HEK293 (cell line): ENCODE data around the gene ADGRD1.

Experiments
- CTCF ChIA-PET: fragments of 350-600 bp; formaldehyde crosslinking; extraction: SDS; loops from one replicate; lab custom pipeline; 2021; ENCODE audit warnings: antibody characterized with exemption; lab: Yijun Ruan, JAX
- POLR2A ChIA-PET: fragments of 300-600 bp; formaldehyde crosslinking; extraction: SDS; loops from one replicate; lab custom pipeline; 2020; ENCODE audit warnings: antibody characterized with exemption, inconsistent platforms; lab: Yijun Ruan, JAX
- H3K27ac ChIP-seq: fragments of 200-500 bp; sonication (Bioruptor generic); 2 replicates; pipeline ENCODE4 v1.5.1; 2014; ENCODE audit warnings: low read depth, low read length, control low read depth, inconsistent platforms; ENCODE audit errors: extremely low read depth
- H3K36me3 ChIP-seq, 2 experiments: fragments of 200-500 bp in 1 of 2; sonication (Bioruptor generic) in 1 of 2; 1 replicate in 1 of 2; 2 replicates in 1 of 2; pipeline ENCODE4 v1.5.1; 2014 to 2017; ENCODE audit warnings: inconsistent platforms in 2 of 2, low read length in 2 of 2; ENCODE audit not compliant: control insufficient read depth in 2 of 2, insufficient read depth in 1 of 2
- H3K4me1 ChIP-seq: fragments of 200-500 bp; sonication (Bioruptor generic); 2 replicates; pipeline ENCODE4 v1.5.1; 2014; ENCODE audit warnings: mild to moderate bottlenecking, low read length, inconsistent platforms; ENCODE audit not compliant: control insufficient read depth, insufficient read depth
- H3K4me3 ChIP-seq: 2 replicates; pipeline ENCODE4 v1.5.1; 2011; ENCODE audit warnings: low read depth, mild to moderate bottlenecking, control low read depth, low read length, moderate library complexity
- H3K9me3 ChIP-seq: fragments of 200-500 bp; sonication (Bioruptor generic); 2 replicates; pipeline ENCODE4 v1.5.1; 2014; ENCODE audit warnings: low read depth, low read length, inconsistent platforms; ENCODE audit not compliant: control insufficient read depth, insufficient read depth
- AEBP2 ChIP-seq: fragments of 450-650 bp; formaldehyde crosslinking; IDR thresholded peaks from 2 replicates; pipeline ENCODE4 v1.5.1; 2016; ENCODE audit warnings: missing biosample characterization, missing genetic modification characterization, borderline replicate concordance
- BCL6B ChIP-seq: fragments of 450-650 bp; formaldehyde crosslinking; IDR thresholded peaks from 2 replicates; pipeline ENCODE4 v1.5.1; 2017; ENCODE audit warnings: missing biosample characterization, missing genetic modification characterization
- PRDM2 ChIP-seq: fragments of 450-650 bp; formaldehyde crosslinking; IDR thresholded peaks from 2 replicates; pipeline ENCODE4 v1.5.1; 2016; ENCODE audit warnings: missing biosample characterization, missing genetic modification characterization, borderline replicate concordance
- ZBTB20 ChIP-seq: fragments of 450-650 bp; formaldehyde crosslinking; IDR thresholded peaks from 2 replicates; pipeline ENCODE4 v1.5.1; 2016; ENCODE audit warnings: missing biosample characterization, missing genetic modification characterization
- ZBTB48 ChIP-seq: fragments of 450-650 bp; formaldehyde crosslinking; IDR thresholded peaks from 2 replicates; pipeline ENCODE4 v1.5.1; 2016; ENCODE audit warnings: missing biosample characterization, missing genetic modification characterization
- ZNF274 ChIP-seq, 2 experiments: fragments of 200-500 bp in 1 of 2; fragments of 450-650 bp in 1 of 2; sonication (Bioruptor generic) in 1 of 2; formaldehyde crosslinking in 1 of 2; IDR thresholded peaks; 2 replicates each; pipeline versions ENCODE4 v1.5.1 to v1.6.1; 2014 to 2016; ENCODE audit warnings: borderline replicate concordance in 1 of 2, inconsistent platforms in 1 of 2, low read length in 1 of 2, missing biosample characterization in 1 of 2, missing genetic modification characterization in 1 of 2
- ZNF398 ChIP-seq: fragments of 450-650 bp; formaldehyde crosslinking; IDR thresholded peaks from 2 replicates; pipeline ENCODE4 v1.5.1; 2017; ENCODE audit warnings: missing biosample characterization, missing genetic modification characterization
- ZNF488 ChIP-seq: fragments of 450-650 bp; formaldehyde crosslinking; IDR thresholded peaks from 2 replicates; pipeline ENCODE4 v1.5.1; 2016; ENCODE audit warnings: missing biosample characterization, missing genetic modification characterization
- ZNF555 ChIP-seq: fragments of 450-650 bp; formaldehyde crosslinking; conservative IDR thresholded peaks from 2 replicates; pipeline ENCODE4 v1.5.1; 2017; ENCODE audit warnings: missing biosample characterization, mild to moderate bottlenecking, missing genetic modification characterization, inconsistent platforms
- ZNF580 ChIP-seq: fragments of 450-650 bp; formaldehyde crosslinking; IDR thresholded peaks from 2 replicates; pipeline ENCODE4 v1.5.1; 2016; ENCODE audit warnings: missing biosample characterization, missing genetic modification characterization
- ZNF596 ChIP-seq: fragments of 450-650 bp; IDR thresholded peaks from 2 replicates; pipeline ENCODE4 v1.5.0; 2018; ENCODE audit warnings: missing biosample characterization, mild to moderate bottlenecking, missing genetic modification characterization, moderate library complexity
- ZNF747 ChIP-seq: fragments of 450-650 bp; formaldehyde crosslinking; IDR thresholded peaks from 2 replicates; pipeline ENCODE4 v1.5.1; 2016; ENCODE audit warnings: missing biosample characterization, missing genetic modification characterization
- ZNF76 ChIP-seq: fragments of 450-650 bp; formaldehyde crosslinking; IDR thresholded peaks from 2 replicates; pipeline ENCODE4; 2016; ENCODE audit warnings: low read depth, missing biosample characterization, missing genetic modification characterization, borderline replicate concordance
- ZNF791 ChIP-seq: fragments of 450-650 bp; formaldehyde crosslinking; IDR thresholded peaks from 2 replicates; pipeline ENCODE4 v1.5.1; 2016; ENCODE audit warnings: missing biosample characterization, missing genetic modification characterization
- TF ChIP-seq, protein P1 (sequence below): fragments of 450-650 bp; IDR thresholded peaks from 2 replicates; pipeline ENCODE4 v1.5.1; 2018; ENCODE audit warnings: missing biosample characterization, mild to moderate bottlenecking, missing genetic modification characterization

The ADGRD1 gene

GRCh38 chr12:130956009-130956408 lies 2.3 kb downstream of the ADGRD1 start:
- H3K27ac ChIP-seq, result no peak overlapping the region
- H3K36me3 ChIP-seq, result no peaks in the 10 kb centered on the region
- ChIA-PET CTCF (no interaction called here), POLR2A (no interaction called here)
- H3K9me3 ChIP-seq, result no peaks in the 10 kb centered on the region
- H3K4me3 ChIP-seq, result no peak overlapping the region
- TF ChIP-seq AEBP2 (tag by site-specific recombination), result no peak
- TF ChIP-seq ZNF580 (tag by site-specific recombination), result no peak
- TF ChIP-seq ZNF791 (tag by site-specific recombination), result no peak
- no peak for TF ChIP-seq ZNF488 (tag by site-specific recombination)
- TF ChIP-seq ZBTB48, result no peak
- no peak for TF ChIP-seq ZNF274 (IDR thresholded peaks at IDR 0.05; ENCODE audit: low read length)
- no peak for TF ChIP-seq ZNF274 (tag by site-specific recombination; IDR thresholded peaks at IDR 0.05; ENCODE audit: borderline replicate concordance)
- TF ChIP-seq ZNF76 (tag by site-specific recombination), result no peak
- no peak for TF ChIP-seq BCL6B (tag by site-specific recombination)
- no peak for TF ChIP-seq PRDM2
- TF ChIP-seq ZNF398 (tag by site-specific recombination), result no peak
- no peak for TF ChIP-seq ZNF596 (tag by site-specific recombination)
- no peak for TF ChIP-seq ZNF555
- TF ChIP-seq, protein P1, sequence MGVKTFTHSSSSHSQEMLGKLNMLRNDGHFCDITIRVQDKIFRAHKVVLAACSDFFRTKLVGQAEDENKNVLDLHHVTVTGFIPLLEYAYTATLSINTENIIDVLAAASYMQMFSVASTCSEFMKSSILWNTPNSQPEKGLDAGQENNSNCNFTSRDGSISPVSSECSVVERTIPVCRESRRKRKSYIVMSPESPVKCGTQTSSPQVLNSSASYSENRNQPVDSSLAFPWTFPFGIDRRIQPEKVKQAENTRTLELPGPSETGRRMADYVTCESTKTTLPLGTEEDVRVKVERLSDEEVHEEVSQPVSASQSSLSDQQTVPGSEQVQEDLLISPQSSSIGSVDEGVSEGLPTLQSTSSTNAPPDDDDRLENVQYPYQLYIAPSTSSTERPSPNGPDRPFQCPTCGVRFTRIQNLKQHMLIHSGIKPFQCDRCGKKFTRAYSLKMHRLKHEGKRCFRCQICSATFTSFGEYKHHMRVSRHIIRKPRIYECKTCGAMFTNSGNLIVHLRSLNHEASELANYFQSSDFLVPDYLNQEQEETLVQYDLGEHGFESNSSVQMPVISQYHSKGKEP (tag by site-specific recombination), result no peak
- no peak for TF ChIP-seq ZBTB20 (tag by site-specific recombination)
- no peak for TF ChIP-seq ZNF747 (tag by site-specific recombination)
- H3K4me1 ChIP-seq, result no peaks in the 10 kb centered on the region
